ENCODE data around the gene FAM117A.

Gene FAM117A

GRCh38 chr17:49667854-49668253 lies 96.1 kb downstream of the FAM117A start:
- H3K4me3 ChIP-seq (ENCODE audit: low read depth, low read length), result no peak overlapping the region
- no peak for DNase-seq (ENCODE audit: low read depth)
- no peak for TF ChIP-seq CTCF (IDR thresholded peaks at IDR 0.05; ENCODE audit: control insufficient read depth, extremely low read depth, insufficient read depth)

GRCh38 chr17:49664706-49665211 lies 99.2 kb downstream of the FAM117A start:
- no peak for TF ChIP-seq CTCF (IDR thresholded peaks at IDR 0.05; ENCODE audit: control insufficient read depth, extremely low read depth, insufficient read depth)
- no peak for DNase-seq (ENCODE audit: low read depth)
- no peak overlapping the region for H3K4me3 ChIP-seq (ENCODE audit: low read depth, low read length)

All from LNCaP clone FGC (cell line).